HG03097 (cell line): Measurements from ENCODE around the gene DCTN4.

ENCODE experiments used
- ATAC-seq: cut with Tn5 transposase; IDR thresholded peaks from one replicate; pipeline ENCODE4 v1.9.1; 2021; ENCODE audit not compliant: unreplicated experiment, low FRiP score

The DCTN4 gene

DNA sequence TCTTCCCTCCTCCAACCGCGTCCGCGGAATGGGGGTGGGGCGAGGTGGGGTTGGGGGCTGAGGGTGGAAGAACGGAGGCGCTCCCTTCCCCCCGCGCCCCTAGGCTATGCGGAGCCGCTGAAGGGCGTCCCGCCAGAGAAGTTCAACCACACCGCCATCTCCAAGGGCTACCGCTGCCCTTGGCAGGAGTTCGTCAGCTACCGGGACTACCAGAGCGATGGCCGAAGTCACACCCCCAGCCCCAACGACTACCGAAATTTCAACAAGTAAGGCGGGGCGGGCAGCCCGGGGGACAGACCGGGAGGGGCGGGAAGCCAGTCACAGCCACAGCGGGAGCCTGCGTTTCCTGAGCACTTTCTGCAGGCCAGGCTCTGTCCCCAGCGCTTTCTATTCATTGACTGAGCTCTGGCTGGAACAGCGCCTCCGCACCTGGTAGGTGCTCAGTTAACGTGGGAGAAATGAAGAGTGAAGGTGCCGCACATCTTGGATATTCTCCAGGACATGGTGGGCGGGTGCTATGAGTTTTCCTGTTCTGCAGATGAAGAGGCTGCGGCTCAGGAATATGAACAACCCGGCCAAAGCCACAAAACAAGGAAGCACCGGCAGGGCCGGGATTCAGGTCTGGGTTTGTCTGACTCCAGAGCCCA, 86.5 kb downstream of the DCTN4 start:
- no peak for ATAC-seq

DNA sequence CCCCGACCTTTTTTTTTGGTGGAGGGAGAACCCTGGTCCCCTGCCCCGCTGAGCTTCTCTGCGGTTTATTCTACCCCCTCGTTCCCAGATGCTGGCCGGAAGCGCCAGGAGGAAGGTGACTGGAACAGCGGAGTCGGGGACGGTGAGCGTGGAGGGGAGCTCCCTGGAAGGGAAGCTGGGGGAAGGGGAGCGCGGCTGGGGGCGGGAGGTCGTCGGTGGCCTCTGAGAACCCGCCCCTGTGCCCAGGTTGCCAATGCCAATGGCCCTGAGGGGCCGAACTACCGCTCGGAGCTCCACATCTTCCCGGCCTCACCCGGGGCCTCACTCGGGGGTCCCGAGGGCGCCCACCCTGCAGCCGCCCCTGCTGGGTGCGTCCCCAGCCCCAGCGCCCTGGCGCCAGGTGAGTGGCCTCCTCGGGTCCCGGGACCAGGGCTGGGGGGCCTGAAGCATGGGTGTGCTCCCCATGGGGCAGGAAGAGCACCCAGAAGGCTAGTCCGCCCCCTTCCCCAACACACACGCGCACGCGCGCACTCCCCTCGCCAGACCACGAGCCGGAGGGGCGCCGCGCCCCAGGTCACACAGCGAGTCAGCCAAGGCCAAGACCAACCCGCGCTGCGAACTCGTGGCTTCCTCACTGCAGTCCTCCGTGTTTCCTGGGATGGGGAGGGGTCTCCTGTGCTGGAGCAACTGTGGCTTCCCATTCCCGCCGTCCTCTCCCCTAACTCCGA, 87.1 kb downstream of the DCTN4 start:
- ATAC-seq, result no peak

DNA sequence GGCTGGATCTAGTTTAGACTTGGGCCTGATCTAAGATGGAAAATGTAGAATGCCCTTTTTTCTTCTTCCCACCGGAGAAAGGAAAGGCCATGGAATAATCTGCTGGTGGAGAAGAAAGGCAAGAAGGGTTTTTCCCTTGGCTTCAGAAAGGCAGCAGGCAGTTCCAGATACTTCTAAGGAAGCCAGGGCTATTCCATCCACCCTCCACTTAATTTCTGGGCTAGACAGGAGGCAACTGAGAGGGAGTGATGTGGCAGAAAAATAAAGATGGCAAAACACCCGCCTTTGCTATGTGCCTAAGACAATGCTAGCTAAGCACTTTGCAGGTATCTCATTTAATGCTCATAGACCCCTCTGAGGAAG, 87.9 kb downstream of the DCTN4 start:
- no peak for ATAC-seq

DNA sequence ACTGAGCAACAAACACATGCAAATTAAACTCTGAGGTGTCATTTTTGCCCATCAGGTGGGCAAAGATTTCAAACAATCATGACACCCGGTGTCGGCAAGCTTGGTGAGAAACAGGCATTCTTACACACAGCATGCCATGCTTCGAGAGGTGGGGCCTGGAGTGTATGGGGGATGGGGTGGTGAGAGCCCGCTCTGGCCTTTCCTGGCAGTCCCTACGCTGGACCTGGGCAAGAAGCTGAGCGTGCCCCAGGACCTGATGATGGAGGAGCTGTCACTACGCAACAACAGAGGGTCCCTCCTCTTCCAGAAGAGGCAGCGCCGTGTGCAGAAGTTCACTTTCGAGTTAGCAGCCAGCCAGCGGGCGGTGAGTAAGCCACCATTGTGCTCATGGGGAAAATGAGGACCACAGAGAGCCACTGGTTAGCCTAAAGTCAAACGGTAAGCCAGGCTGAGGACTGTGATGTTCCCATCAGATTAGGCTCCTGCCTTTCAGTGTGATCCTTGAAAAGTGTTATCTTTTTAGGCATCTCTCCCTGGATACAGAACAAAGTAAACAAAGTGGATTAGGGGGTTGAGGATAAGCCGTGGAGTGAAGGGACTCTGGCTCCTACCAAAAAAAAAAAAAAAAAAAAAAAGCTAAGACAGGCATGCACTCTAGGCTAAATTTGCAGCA, 88.4 kb downstream of the DCTN4 start:
- no peak for ATAC-seq

DNA sequence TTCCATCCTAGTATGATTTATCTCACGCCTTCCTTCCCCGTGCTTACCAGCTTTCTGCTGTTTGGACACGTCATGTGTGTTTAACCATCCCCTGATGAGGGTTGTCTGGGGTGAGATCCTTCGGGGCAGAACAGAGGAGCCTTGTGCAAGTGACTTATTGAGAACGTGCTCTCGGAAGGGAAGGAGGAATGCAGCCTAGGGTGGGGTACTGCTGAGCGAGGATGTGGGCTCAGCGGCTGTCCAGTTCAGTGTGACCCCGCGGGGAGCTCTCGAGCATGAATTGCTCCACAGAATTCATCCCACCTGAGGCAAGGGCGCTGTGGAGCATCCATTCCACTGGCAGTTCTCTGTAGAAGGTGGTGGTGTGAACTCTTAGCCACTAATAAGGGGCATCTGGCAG, 93.8 kb downstream of the DCTN4 start:
- ATAC-seq, result no peak

DNA sequence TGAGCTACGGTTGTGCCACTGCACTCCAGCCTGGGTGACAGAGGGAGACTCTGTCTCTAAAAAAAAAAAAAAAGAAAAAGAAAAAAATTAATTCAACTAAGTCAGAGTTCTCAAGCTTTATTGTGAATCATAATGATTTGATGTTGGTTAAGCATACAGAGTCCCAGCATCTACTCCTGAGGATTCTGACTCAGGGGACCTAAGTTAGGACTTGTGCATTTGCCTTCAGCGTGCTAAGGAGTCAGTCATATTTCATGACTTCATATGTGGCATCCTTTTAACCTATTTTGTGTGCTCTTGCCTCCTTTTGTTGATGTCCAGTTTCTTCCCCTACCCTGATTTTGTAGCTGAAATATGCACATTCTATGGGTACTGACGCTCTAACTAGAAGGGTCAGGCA, 94.9 kb downstream of the DCTN4 start:
- no peak for ATAC-seq

DNA sequence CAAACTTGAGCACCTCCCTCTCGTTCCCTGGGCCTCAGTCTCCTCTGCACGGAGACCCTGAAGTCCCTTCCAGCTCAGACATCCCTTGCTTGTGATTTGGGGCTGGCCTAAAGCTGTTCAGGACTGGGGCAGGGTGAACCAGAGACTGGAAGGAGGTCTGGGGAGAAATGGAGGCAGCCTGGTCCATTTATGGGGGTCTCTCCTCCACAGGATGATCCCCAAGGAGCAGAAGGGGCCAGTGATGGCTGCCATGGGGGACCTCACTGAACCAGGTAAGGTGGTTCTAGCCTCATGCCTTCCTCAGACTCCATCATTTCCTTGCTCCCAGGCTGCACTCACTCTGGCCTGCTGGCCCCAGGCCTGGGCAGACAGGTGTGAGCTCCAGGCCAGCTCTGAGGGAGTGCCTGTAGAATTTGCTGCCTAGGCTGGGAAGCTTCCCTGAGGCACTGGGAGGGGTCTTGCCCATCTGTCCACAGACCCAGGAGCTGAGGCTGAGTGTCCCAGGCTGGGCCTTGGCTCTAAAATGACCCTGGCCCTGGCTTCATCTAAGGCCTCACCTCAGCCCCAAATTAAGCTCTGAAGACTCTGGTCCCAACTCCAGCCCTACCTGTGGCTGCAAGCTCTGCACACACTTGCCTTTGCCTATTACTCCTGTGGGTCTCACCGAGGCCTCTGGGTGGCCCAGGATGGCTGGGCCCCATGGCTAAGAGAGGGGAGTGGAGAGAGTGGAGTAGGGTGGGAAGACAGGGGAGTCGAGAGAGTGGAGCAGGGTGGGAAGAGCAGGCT, 95.9 kb downstream of the DCTN4 start:
- no peak for ATAC-seq

DNA sequence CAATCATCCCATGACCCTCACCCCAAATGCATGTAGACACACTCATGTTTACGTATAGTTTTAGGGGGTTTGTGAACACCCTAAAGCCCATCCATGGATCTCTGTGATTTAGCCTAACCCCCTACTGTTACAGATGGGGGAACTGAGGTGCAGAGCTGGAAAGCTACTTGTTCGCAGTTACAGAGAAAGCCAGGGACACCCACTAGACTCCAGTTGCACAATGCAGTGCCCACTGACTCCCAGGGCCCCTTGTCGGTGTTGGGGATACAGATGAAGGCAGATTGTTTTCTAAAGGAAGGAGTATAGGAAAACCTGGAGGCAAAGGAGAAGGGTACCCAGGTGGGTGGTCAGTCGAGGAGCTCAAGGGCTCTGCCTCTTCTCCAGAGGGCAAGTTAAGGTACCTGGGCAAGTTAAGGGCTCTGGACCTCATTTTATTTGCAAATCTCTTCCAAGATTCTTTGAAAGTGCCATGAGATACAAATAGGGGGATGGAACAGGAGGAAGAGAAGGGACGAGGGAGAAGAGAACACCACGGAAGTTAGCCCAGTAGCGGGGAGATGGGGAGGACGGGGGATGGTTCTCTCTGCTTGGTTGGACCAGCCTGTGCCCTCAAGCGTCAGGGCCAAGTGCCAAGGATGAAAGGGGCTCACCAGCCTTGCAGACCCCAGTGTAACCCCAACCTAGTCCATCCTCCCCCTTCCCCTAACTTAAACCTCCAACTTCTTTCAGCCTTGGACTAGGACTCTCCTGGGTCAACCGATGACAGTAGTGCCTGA, 96.8 kb downstream of the DCTN4 start:
- ATAC-seq, result no peak

DNA sequence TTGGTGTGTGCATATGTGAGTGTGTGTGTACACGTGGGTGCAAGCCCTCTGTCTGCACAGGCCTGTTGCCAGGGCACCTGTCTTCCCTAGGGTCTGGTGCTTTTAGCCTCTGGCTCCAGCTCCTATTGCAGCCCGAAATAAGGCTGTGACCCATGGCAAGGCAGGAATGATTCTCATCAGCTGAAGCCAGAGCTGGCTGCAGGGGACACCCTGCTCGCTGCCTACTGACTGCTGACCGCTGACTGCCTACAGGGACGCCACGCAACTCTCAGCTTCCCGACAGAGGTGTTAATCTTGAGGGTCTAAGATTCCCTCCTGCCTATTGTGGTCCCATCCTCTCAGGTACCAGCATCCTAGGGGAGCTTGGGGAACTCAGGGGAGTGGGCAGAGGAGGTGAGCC, 97.7 kb downstream of the DCTN4 start, which contains the start of gene MYOZ3:
TSS of gene MYOZ3 (plus strand) at position 166 of the 400 bp plus-strand sequence. CDS start 1,691 bp downstream, outside the sequence.
- ATAC-seq, result no peak

DNA sequence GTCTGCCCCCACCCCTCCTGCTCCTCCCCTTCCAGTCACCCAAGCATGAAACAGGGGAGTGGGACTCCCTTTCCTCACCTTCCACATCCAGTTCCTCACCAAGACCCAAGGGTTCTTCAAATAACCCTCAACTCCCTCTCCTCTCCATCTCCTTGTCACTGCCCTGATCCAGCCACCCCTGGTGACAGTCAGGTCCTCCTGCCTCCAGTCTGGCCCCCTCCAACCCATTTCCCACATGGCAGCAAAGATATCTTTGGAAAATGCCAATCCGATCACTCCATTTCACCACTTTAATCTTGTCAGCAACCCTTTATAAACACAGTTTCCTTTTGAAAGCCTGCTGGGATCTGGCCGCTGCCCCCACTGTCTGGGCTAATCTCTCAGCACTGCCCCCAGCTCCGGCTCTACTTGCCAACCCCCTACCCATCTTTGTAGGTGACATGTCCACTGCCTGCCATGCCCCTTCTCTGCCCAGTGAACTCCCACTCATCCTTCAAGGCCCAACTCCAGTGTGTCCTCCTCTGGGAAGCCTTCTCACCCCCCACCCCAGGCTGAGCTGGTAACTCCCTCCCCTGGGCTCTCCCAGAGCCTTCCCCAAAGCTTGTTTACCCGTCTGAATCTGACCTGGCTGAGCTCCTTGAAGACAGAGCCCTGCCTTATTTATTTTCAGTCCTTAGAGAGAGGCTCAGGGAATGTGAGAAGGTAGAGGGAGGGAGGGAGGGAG, 98.5 kb downstream of the DCTN4 start:
- no peak for ATAC-seq

DNA sequence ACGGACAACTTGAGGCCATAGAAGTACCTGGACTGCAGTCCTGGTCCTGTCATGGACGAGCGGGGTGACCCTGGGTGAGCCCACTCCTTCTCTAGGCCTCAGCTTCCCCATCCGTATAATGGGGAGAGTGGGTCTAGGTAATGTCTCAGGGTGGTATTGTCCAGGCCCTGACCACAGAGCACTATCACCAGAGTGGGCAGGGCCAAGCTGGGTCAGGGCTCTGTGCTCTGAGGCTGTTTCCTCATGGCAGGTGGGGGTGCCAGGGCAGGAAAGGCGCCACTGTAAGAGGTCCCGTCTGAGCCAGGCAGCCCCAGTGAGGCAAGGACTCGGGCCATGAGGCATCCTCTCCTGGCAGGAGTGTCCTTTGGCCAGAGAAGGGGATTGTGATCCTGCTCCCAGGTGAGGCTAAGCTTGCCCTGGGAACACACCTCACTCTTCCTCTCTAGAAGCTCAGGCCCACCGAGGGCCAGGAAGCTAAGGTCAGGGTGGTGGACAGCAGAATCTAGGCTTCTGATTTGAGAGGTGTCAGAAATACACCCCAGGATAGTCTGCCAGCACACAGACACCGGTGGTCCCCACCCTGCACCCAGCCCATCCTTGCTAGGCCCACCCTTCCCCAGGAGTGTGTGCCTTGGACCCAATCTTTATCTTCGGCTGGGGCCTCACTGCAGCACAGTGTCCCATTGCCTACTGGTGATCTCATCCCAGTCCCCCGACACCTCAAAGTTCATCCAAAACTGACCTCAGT, 99.3 kb downstream of the DCTN4 start:
- no peak for ATAC-seq

DNA sequence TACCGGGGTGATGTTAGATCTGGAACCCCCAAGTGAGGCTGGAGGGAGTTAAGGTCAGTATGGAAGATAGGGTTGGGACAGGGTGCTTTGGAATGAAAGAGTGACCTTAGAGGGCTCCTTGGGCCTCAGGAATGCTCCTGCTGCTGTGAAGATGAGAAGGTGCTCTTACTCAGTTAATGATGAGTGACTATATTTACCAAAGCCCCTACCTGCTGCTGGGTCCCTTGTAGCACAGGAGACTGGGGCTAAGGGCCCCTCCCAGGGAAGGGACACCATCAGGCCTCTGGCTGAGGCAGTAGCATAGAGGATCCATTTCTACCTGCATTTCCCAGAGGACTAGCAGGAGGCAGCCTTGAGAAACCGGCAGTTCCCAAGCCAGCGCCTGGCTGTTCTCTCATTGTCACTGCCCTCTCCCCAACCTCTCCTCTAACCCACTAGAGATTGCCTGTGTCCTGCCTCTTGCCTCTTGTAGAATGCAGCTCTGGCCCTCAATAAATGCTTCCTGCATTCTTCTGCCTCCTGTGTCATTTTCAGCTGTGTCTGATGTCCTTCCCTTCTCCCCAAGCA, 100.0 kb downstream of the DCTN4 start:
- ATAC-seq, result no peak
